A549 (cell line): ENCODE measurements around the gene CHD8. TPM values are rescaled to one million over a fixed set of nuclear protein-coding genes. Genes with fewer than 3 reads are reported as not detected.
"Not testable (repeated sequence)": the region's sequence is repeated elsewhere in the genome, so short reads cannot be mapped to it uniquely, and the experiment has no call there.

ENCODE experiments used
- ATAC-seq, 2 experiments: fragments of 200-7000 bp in 1 of 2; fragments of >200 bp in 1 of 2; cut with Nextera tagmentation in 1 of 2; cut with Tn5 transposase in 1 of 2; 3 replicates each; pipeline versions ENCODE4 v1.8.0 to v1.9.1; 2018 to 2020; ENCODE audit warnings: mild to moderate bottlenecking in 1 of 2, moderate library complexity in 1 of 2
- CTCF ChIA-PET: fragments of 300-600 bp; sonication (Branson Sonifier 250); formaldehyde crosslinking; extraction: SDS; loops from one replicate; lab custom pipeline; 2021; ENCODE audit warnings: antibody characterized with exemption, inconsistent platforms; lab: Yijun Ruan, JAX
- POLR2A ChIA-PET: fragments of 350-600 bp; formaldehyde crosslinking; extraction: SDS; loops from one replicate; lab custom pipeline; 2021; ENCODE audit warnings: antibody characterized with exemption, inconsistent platforms; lab: Yijun Ruan, JAX
- DNase-seq, 2 experiments: peaks; one replicate each; pipeline versions ENCODE4 v3.0.0 to v3.0.0-alpha.2; 2011 to 2016; ENCODE audit warnings: low read depth in 1 of 2, low spot score in 1 of 2
- FAIRE-seq: peaks from 2 replicates; lab custom pipeline; 2011; peaks lifted over from hg19 to GRCh38; lab: Jason Lieb, UNC
- H3K27ac ChIP-seq, 2 experiments: fragments of >200 bp; sonication (Bioruptor Twin); formaldehyde crosslinking; 3 replicates each; pipeline ENCODE4 v1.5.1; 2016 to 2017
- H3K4me1 ChIP-seq: fragments of >200 bp; sonication (Bioruptor Twin); formaldehyde crosslinking; 3 replicates; pipeline ENCODE4 v1.6.1; 2016
- H3K4me2 ChIP-seq: fragments of >200 bp; sonication (Bioruptor Twin); formaldehyde crosslinking; 3 replicates; pipeline ENCODE4 v1.6.1; 2016
- H3K4me3 ChIP-seq: fragments of >200 bp; sonication (Bioruptor Twin); formaldehyde crosslinking; 3 replicates; pipeline ENCODE4 v1.5.1; 2016
- H3K9me3 ChIP-seq: fragments of >200 bp; sonication (Bioruptor Twin); formaldehyde crosslinking; 3 replicates; pipeline ENCODE4 v1.6.1; 2016
- CHD2 ChIP-seq: fragments of 150-350 bp; IDR thresholded peaks from 2 replicates; pipeline ENCODE4 v1.6.1; 2014; ENCODE audit warnings: low read length; ENCODE audit not compliant: partially characterized antibody
- CTCF ChIP-seq: fragments of >200 bp; sonication (Bioruptor Twin); formaldehyde crosslinking; IDR thresholded peaks from 3 replicates; pipeline ENCODE4 v1.5.1; 2016
- E2F6 ChIP-seq: IDR thresholded peaks from 2 replicates; pipeline ENCODE4 v1.6.1; 2012; ENCODE audit warnings: low read depth, borderline replicate concordance
- EHMT2 ChIP-seq: fragments of 200-600 bp; sonication (generic); IDR thresholded peaks from 2 replicates; pipeline ENCODE4 v1.6.1; 2016; ENCODE audit warnings: antibody characterized with exemption, low read depth, mild to moderate bottlenecking, moderate library complexity
- EP300 ChIP-seq, 2 experiments: fragments of >200 bp; sonication (Bioruptor Twin); formaldehyde crosslinking; IDR thresholded peaks; 2 replicates in 1 of 2; 3 replicates in 1 of 2; pipeline ENCODE4 v1.6.1; 2016 to 2017
- ESRRA ChIP-seq: fragments of 150-350 bp; IDR thresholded peaks from 2 replicates; pipeline ENCODE4 v1.6.1; 2014; ENCODE audit warnings: mild to moderate bottlenecking, low read length, borderline replicate concordance
- FOSL2 ChIP-seq, 2 experiments: fragments of 450-650 bp in 1 of 2; fragments of >200 bp in 1 of 2; sonication (Bioruptor Twin) in 1 of 2; formaldehyde crosslinking; IDR thresholded peaks; 2 replicates each; pipeline versions ENCODE4 v1.5.0 to v1.6.1; 2016 to 2020; ENCODE audit warnings: mild to moderate bottlenecking in 1 of 2, moderate library complexity in 1 of 2
- FOXS1 ChIP-seq: fragments of 250-450 bp; sonication (Bioruptor Pico); IDR thresholded peaks from 2 replicates; pipeline ENCODE4 v1.5.0; 2020; ENCODE audit warnings: mild to moderate bottlenecking, moderate library complexity
- HDAC2 ChIP-seq: fragments of 200-600 bp; sonication (generic); IDR thresholded peaks from 2 replicates; pipeline ENCODE4 v1.6.1; 2016
- HES2 ChIP-seq: fragments of >200 bp; sonication (Bioruptor Twin); formaldehyde crosslinking; IDR thresholded peaks from 2 replicates; pipeline ENCODE4 v1.6.1; 2016
- HMGXB4 ChIP-seq: fragments of 250-450 bp; sonication (Bioruptor Pico); IDR thresholded peaks from 2 replicates; pipeline ENCODE4 v1.5.0; 2021; ENCODE audit warnings: mild to moderate bottlenecking, moderate library complexity, borderline replicate concordance
- HOXB13 ChIP-seq: fragments of 250-450 bp; sonication (Bioruptor Pico); IDR thresholded peaks from 2 replicates; pipeline ENCODE4 v1.5.0; 2020; ENCODE audit warnings: low read depth, mild to moderate bottlenecking, moderate library complexity
- HOXB5 ChIP-seq: fragments of 250-450 bp; sonication (Bioruptor Pico); IDR thresholded peaks from 2 replicates; pipeline ENCODE4 v1.5.0; 2020; ENCODE audit warnings: mild to moderate bottlenecking, moderate library complexity
- MAFK ChIP-seq: fragments of 450-650 bp; IDR thresholded peaks from 2 replicates; pipeline ENCODE4 v1.6.1; 2014; ENCODE audit not compliant: partially characterized antibody
- MYC ChIP-seq: IDR thresholded peaks from 2 replicates; pipeline ENCODE4 v1.6.1; 2012; ENCODE audit warnings: mild to moderate bottlenecking, inconsistent platforms, low read length, improper control_type of control experiment, borderline replicate concordance
- NFE2L2 ChIP-seq: fragments of 150-350 bp; conservative IDR thresholded peaks from 2 replicates; pipeline ENCODE4 v1.6.1; 2014; ENCODE audit warnings: low read length
- POLR2A ChIP-seq: IDR thresholded peaks from 2 replicates; pipeline ENCODE4 v1.6.1; 2012; ENCODE audit warnings: mild to moderate bottlenecking, low read length
- RARB ChIP-seq: fragments of 250-450 bp; sonication (Bioruptor Pico); IDR thresholded peaks from 2 replicates; pipeline ENCODE4 v1.8.0; 2021; ENCODE audit warnings: mild to moderate bottlenecking, moderate library complexity
- REST ChIP-seq: fragments of 200-600 bp; sonication (generic); IDR thresholded peaks from 2 replicates; pipeline ENCODE4 v1.6.1; 2016; ENCODE audit warnings: antibody characterized with exemption, mild to moderate bottlenecking, moderate library complexity
- RFX5 ChIP-seq: fragments of 450-650 bp; IDR thresholded peaks from 2 replicates; pipeline ENCODE4 v1.7.1; 2014; ENCODE audit warnings: antibody characterized with exemption, mild to moderate bottlenecking, moderate library complexity
- TP53 ChIP-seq: fragments of 250-450 bp; sonication (Bioruptor Pico); IDR thresholded peaks from 2 replicates; pipeline ENCODE4 v1.5.0; 2021; ENCODE audit warnings: mild to moderate bottlenecking, moderate library complexity
- ZC3H11A ChIP-seq: fragments of 450-650 bp; IDR thresholded peaks from 2 replicates; pipeline ENCODE4 v1.6.1; 2014; ENCODE audit warnings: antibody characterized with exemption, mild to moderate bottlenecking
- WGBS: methylation state at CpG from one replicate; pipeline ENCODE4 v1.1.6; 2017; ENCODE audit errors: missing lambda C conversion rate; 5-methylcytosine and 5-hydroxymethylcytosine counted together
- polyA plus RNA-seq, 4 experiments: library from polyadenylated mRNA; depleted of rRNA in 3 of 4; stranded (reverse); fragments of >200 nt; fragmentation: RNase III in 1 of 4; extraction: RNeasy Plus Mini Kit Qiagen cat#74134 plus additional on column Dnase treatment in 1 of 4; gene quantifications; 2 replicates in 3 of 4; 3 replicates in 1 of 4; pipeline ENCODE4 v1.2.3, GENCODE V29; 2011 to 2017

Gene CHD8
- polyA plus RNA-seq, 2 of the 4 experiments (the other 2 are of a cell fraction), result 28.5 to 36.8 TPM

- Histone ChIP-seq H3K4me2 (no peak overlapping the region), H3K9me3 (no peaks in the 10 kb centered on the region), H3K27ac (no peak overlapping the region), H3K4me3 (no peak overlapping the region), H3K4me1 (peaks cover 19% of the 10 kb centered on the region)
- CTCF ChIA-PET, result interaction anchor here (1.1 to 1.3 kb wide), 2 partner anchors 13 to 147 kb away, joined by 3 to 4 read pairs; no protein-coding TSS in a partner anchor
- DNase-seq (no peak), ATAC-seq (no peak), FAIRE-seq (no peak)
- 93% methylated on average over 1 of the region's 1 CpG for WGBS
- POLR2A ChIA-PET, result no interaction called here
- TF ChIP-seq HOXB13, result no peak
- no peak for TF ChIP-seq EHMT2
- TF ChIP-seq HOXB5, result no peak
- no peak for TF ChIP-seq NFE2L2
- TF ChIP-seq E2F6, result no peak
- no peak for TF ChIP-seq EP300 (IDR thresholded peaks at IDR 0.05)
- TF ChIP-seq FOXS1 (CRISPR knock-in tag), result no peak
- TF ChIP-seq FOSL2 (IDR thresholded peaks at IDR 0.05), result no peak
- no peak for TF ChIP-seq FOSL2 (CRISPR knock-in tag; IDR thresholded peaks at IDR 0.05)
- TF ChIP-seq MAFK, result no peak
- no peak for TF ChIP-seq HES2
- TF ChIP-seq ESRRA, result no peak
- TF ChIP-seq MYC, result no peak
These were observed 6.1 kb downstream of the CHD8 start for GRCh38 chr14:21449899-21450216.

GRCh38 chr14:21442657-21443056 is 13.3 kb downstream of the CHD8 start:
- CTCF ChIA-PET, DNase-seq, H3K9me3 ChIP-seq, FAIRE-seq, H3K4me3 ChIP-seq, POLR2A ChIA-PET, H3K4me2 ChIP-seq, ATAC-seq, H3K4me1 ChIP-seq, H3K27ac ChIP-seq: not testable (repeated sequence)
- no CpG with 5 or more reads among the region's 1 CpG for WGBS

GRCh38 chr14:21440859-21441258 is 15.1 kb downstream of the CHD8 start:
- ATAC-seq (no peak), FAIRE-seq (no peak), DNase-seq (no peak)
- Histone ChIP-seq H3K4me1 (peaks cover 11% of the 10 kb centered on the region; the same call in 2 of the 3 replicates), H3K9me3 (no peaks in the 10 kb centered on the region), H3K4me3 (no peak overlapping the region), H3K27ac (no peak overlapping the region), H3K4me2 (no peak overlapping the region)
- ChIA-PET POLR2A (no interaction called here), CTCF (no interaction called here)
- TF ChIP-seq HDAC2 (no peak), HMGXB4 (CRISPR knock-in tag) (no peak), POLR2A (no peak), ESRRA (no peak), TP53 (CRISPR knock-in tag) (no peak), ZC3H11A (no peak), REST (no peak), RFX5 (no peak), CTCF (no peak), E2F6 (no peak), RARB (CRISPR knock-in tag) (no peak), CHD2 (no peak)
